ENCODE data around the gene ERI2. TPM values are rescaled to one million over a fixed set of nuclear protein-coding genes. Genes with fewer than 3 reads are reported as not detected.

The ERI2 gene, protein sequence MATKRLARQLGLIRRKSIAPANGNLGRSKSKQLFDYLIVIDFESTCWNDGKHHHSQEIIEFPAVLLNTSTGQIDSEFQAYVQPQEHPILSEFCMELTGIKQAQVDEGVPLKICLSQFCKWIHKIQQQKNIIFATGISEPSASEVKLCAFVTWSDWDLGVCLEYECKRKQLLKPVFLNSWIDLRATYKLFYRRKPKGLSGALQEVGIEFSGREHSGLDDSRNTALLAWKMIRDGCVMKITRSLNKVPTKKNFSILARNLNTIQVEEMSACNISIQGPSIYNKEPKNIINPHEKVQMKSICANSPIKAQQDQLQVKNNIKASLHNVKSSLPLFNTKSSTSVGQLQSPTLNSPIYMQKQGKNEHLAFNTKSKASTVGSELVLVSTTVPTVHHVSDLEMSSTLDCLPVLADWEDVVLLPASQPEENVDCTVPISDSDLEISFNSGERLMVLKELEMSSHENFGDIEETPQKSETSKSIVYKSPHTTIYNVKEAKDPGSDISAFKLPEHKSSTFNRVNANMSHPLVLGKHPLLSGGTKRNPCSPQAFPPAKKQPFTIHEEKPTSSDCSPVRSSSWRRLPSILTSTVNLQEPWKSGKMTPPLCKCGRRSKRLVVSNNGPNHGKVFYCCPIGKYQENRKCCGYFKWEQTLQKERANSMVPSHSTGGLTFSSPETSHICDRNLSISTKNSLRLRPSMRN
- 10 to 100 TPM; 17.4 to 22.2 TPM for total RNA-seq
- 2.3 TPM for polyA plus RNA-seq

DNA sequence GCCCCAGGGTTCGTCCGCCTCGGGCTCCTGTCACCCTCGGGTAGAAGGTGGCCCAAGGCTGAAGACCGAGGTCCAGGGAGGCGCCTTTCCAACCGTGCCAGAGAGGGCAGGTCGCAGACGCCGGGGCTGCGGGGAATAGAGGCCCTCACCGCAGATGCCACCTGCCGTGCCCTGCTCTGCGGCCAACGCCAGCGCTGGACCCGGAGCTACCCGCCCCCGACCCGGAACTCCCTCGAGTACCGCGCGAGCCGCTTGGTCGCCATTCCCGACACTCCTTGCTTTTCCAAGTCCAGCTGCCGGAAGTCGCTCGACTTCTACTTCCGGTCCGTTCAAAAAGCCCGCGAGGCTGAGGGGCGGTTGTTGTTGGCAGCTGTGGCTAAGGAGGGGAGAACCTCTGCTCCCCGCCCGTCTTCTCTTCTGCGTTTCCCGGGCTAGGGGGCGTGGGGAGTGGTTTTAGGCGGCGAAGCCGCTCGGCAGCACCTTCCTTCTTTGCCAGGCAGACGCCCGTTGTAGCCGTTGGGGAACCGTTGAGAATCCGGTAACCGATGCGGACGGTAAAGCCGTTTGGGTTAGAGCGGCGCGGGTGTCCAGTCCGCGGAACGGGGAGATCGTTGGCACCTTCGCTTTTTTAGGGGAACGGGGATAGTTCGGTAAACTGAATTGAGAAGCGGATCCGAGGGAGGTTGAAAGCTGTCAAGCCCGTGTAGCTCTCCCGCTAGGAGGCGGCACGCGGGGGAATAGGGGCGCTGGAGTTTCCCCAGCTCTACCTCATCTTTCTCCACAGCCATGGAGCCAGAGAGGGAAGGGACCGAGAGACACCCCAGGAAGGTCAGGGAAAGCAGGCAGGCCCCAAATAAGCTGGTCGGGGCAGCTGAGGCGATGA lies at the start of gene ERI2, which contains the start of gene REXO5:
Gene ERI2 (minus strand): TSS at position 305 of the 883 bp plus-strand sequence. CDS start 42 bp downstream, at position 263.
Gene REXO5 (plus strand): TSS at position 360 of the 883 bp plus-strand sequence. CDS start 427 bp downstream, at position 787.
- POLR2A ChIA-PET: interaction anchor here (1.2 kb wide), 1 partner anchor 68 kb away, joined by 3 read pairs; no protein-coding TSS in a partner anchor
- peaks cover 0 to 5% (median 0%) of the 10 kb centered on the region in 3 donors for H3K36me3 Mint-ChIP-seq
- CTCF ChIA-PET: interaction anchor here (0.7 to 1.9 kb wide), 7 partner anchors 8 to 102 kb away, joined by 3 to 10 read pairs (median 3); no protein-coding TSS in a partner anchor
- Histone ChIP-seq H3K36me3 (ENCODE audit: insufficient read depth, low read length) (no peaks in the 10 kb centered on the region), H3K4me3 (ENCODE audit: low read length) (peak within 1 kb of the TSS; percentile 93), H3K4me1 (ENCODE audit: insufficient read depth, low read length) (peaks cover 8% of the 10 kb centered on the region), H3K27me3 (ENCODE audit: insufficient read depth, low read length, poor library complexity, severe bottlenecking) (no peaks in the 10 kb centered on the region), H3K9me3 (ENCODE audit: low read length) (no peaks in the 10 kb centered on the region), H3K27ac (ENCODE audit: low read depth, low read length) (peak within 1 kb of the TSS; percentile 84)
- DNase-seq: peak; percentile 59 to 83 (median 67)
- peak within 1 kb of the TSS; percentile 94 to 99 (median 99) for H3K4me3 Mint-ChIP-seq
- no peaks in the 10 kb centered on the region for H3K27me3 Mint-ChIP-seq
- peak within 1 kb of the TSS; percentile 80 to 99 (median 97) for H3K27ac Mint-ChIP-seq
- H3K4me1 Mint-ChIP-seq: peaks cover 16 to 25% (median 24%) of the 10 kb centered on the region in 3 donors
- H3K9me3 Mint-ChIP-seq: no peaks in the 10 kb centered on the region

DNA sequence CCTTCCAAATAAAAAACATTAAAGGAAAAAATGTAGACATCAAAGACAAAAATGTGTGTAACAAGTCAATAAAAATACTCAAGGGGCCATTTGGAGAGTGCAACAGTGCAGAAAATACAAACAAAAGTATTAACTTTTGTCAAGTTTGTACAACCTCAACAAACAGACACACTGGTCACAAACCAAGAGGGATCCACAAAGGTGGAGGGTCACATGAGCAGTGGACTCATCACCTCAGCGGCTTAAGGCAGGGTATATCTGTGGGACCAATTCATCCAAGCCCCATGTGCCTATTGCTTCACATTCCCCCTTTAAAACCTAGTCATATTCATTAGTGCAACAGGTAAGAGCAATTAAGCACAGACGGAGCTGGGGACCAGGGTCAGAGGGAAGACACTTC lies 48.7 kb upstream of the ERI2 start:
- POLR2A ChIA-PET: no interaction called here

DNA sequence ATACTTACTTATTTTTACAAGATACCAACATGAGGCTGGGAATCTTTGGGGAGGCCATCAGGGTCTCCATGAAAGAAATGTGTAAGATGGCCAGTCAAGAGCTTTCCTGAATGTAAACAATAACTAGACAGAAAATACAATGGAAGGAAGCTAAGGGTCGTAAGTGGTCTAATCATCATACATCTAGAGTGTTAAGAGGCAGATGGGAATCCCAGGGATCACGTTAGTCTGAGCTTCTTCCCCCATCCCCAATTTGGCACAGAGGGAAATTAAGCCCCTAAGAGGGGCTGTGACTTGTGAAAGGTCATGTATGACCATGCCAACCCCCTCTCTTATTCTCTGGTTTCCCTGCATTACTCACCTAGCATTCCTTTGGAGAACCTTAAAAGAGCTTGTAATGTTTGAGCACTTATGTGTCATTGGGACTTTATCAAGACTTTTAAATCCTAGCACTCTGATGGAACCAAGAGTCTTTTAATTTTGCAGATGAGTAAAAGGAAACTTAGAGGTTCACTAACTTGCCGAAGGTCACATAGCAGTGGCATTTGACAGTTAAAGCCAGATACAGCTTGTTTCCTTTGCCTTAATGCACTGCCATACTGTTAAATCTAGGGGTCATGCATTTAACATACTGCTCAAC lies 47.8 kb upstream of the ERI2 start:
- POLR2A ChIA-PET: no interaction called here
- Histone ChIP-seq H3K27ac (ENCODE audit: low read depth, low read length) (no peak overlapping the region), H3K27me3 (ENCODE audit: insufficient read depth, low read length, poor library complexity, severe bottlenecking) (no peaks in the 10 kb centered on the region), H3K4me3 (ENCODE audit: low read length) (no peak overlapping the region), H3K9me3 (ENCODE audit: low read length) (no peaks in the 10 kb centered on the region), H3K4me1 (ENCODE audit: insufficient read depth, low read length) (no peaks in the 10 kb centered on the region), H3K36me3 (ENCODE audit: insufficient read depth, low read length) (no peaks in the 10 kb centered on the region)
- Mint-ChIP-seq H3K36me3 (peaks cover 0 to 21% (median 3%) of the 10 kb centered on the region in 3 donors), H3K4me3 (no peak overlapping the region), H3K9me3 (no peaks in the 10 kb centered on the region), H3K4me1 (peaks cover 4 to 6% (median 5%) of the 10 kb centered on the region in 3 donors), H3K27ac (no peak overlapping the region), H3K27me3 (no peaks in the 10 kb centered on the region)
- DNase-seq: no peak
- CTCF ChIA-PET: interaction anchor here (0.9 to 1.8 kb wide), 4 partner anchors 9 to 303 kb away, joined by 3 to 5 read pairs (median 4); no protein-coding TSS in a partner anchor

More for the DNA sequence above, 48.7 kb upstream of the ERI2 start:
- Mint-ChIP-seq H3K4me1 (peaks cover 2 to 3% (median 3%) of the 10 kb centered on the region in 3 donors), H3K27me3 (no peaks in the 10 kb centered on the region), H3K9me3 (no peaks in the 10 kb centered on the region), H3K36me3 (peaks cover 5 to 28% (median 9%) of the 10 kb centered on the region in 3 donors), H3K27ac (no peak overlapping the region), H3K4me3 (no peak overlapping the region)
- Histone ChIP-seq H3K4me3 (ENCODE audit: low read length) (no peak overlapping the region), H3K4me1 (ENCODE audit: insufficient read depth, low read length) (no peaks in the 10 kb centered on the region), H3K36me3 (ENCODE audit: insufficient read depth, low read length) (no peaks in the 10 kb centered on the region), H3K27me3 (ENCODE audit: insufficient read depth, low read length, poor library complexity, severe bottlenecking) (no peaks in the 10 kb centered on the region), H3K27ac (ENCODE audit: low read depth, low read length) (no peak overlapping the region), H3K9me3 (ENCODE audit: low read length) (no peaks in the 10 kb centered on the region)
- CTCF ChIA-PET: interaction anchor here (0.9 to 1.3 kb wide), 2 partner anchors 9 to 302 kb away, joined by 3 read pairs; no protein-coding TSS in a partner anchor
- no peak for DNase-seq

DNA sequence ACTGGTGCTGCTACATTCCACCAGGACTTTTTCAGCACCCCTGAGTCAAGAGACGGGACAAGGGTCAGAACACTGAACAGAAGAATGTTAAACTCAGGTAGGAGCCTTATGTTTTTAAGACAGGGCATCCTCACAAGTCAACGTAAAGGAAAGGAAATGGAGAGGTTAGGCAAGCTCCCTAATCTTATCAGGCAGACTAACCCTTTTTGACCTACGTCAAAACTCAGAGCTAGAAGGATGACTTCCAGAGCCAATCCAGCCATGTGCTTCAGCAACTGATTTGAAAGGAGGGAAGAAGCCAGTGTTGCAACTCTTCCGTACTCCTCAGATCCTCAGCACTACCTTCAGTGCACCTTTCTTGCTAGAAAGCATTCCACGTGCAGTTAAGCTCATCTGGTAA lies 46.9 kb upstream of the ERI2 start:
- H3K9me3 ChIP-seq (ENCODE audit: low read length): no peaks in the 10 kb centered on the region
- ChIA-PET POLR2A (no interaction called here), CTCF (interaction anchor here (1.6 to 1.8 kb wide), 2 partner anchors 8 to 22 kb away, joined by 5 read pairs; no protein-coding TSS in a partner anchor)
- Mint-ChIP-seq H3K4me3 (no peak overlapping the region), H3K4me1 (peaks cover 4 to 6% (median 5%) of the 10 kb centered on the region in 3 donors), H3K9me3 (no peaks in the 10 kb centered on the region), H3K27me3 (no peaks in the 10 kb centered on the region), H3K27ac (no peak overlapping the region), H3K36me3 (peaks cover 0 to 18% (median 1%) of the 10 kb centered on the region in 3 donors)
- H3K4me1 ChIP-seq (ENCODE audit: insufficient read depth, low read length): no peaks in the 10 kb centered on the region
- no peaks in the 10 kb centered on the region for H3K36me3 ChIP-seq (ENCODE audit: insufficient read depth, low read length)
- no peak for DNase-seq
- no peaks in the 10 kb centered on the region for H3K27me3 ChIP-seq (ENCODE audit: insufficient read depth, low read length, poor library complexity, severe bottlenecking)
- H3K27ac ChIP-seq (ENCODE audit: low read depth, low read length): no peak overlapping the region
- no peak overlapping the region for H3K4me3 ChIP-seq (ENCODE audit: low read length)

DNA sequence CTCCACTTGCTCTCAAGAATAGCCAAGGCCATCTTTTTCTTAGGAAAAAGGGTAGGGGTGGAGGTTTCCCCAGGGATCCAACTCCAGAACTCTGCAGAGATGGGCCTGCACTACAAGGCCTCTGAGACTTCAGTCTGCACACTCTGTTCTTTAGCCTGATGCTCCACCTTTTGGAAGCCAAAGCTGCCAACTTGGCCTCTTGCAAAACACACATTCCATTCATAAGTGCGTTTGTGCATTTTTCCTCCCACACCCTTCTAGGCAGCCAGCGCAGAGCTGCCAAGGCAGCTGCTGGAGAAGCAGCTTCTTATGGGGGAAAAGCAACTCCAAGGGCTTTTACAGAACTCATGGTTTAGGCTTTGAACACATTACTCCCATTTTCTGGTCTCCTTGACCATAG lies 45.3 kb upstream of the ERI2 start:
- Mint-ChIP-seq H3K27me3 (no peaks in the 10 kb centered on the region), H3K4me1 (peaks cover 4 to 6% (median 5%) of the 10 kb centered on the region in 3 donors), H3K9me3 (no peaks in the 10 kb centered on the region), H3K27ac (no peak overlapping the region), H3K36me3 (peaks cover 0 to 13% (median 1%) of the 10 kb centered on the region in 3 donors), H3K4me3 (no peak overlapping the region)
- H3K27me3 ChIP-seq (ENCODE audit: insufficient read depth, low read length, poor library complexity, severe bottlenecking): no peaks in the 10 kb centered on the region
- no peaks in the 10 kb centered on the region for H3K9me3 ChIP-seq (ENCODE audit: low read length)
- H3K4me1 ChIP-seq (ENCODE audit: insufficient read depth, low read length): no peaks in the 10 kb centered on the region
- H3K36me3 ChIP-seq (ENCODE audit: insufficient read depth, low read length): no peaks in the 10 kb centered on the region
- no peak for DNase-seq
- H3K4me3 ChIP-seq (ENCODE audit: low read length): no peak overlapping the region
- H3K27ac ChIP-seq (ENCODE audit: low read depth, low read length): no peak overlapping the region
- ChIA-PET CTCF (interaction anchor here (1.4 to 4.4 kb wide), 6 partner anchors 13 to 251 kb away, joined by 4 to 22 read pairs (median 7); no protein-coding TSS in a partner anchor), POLR2A (no interaction called here)

DNA sequence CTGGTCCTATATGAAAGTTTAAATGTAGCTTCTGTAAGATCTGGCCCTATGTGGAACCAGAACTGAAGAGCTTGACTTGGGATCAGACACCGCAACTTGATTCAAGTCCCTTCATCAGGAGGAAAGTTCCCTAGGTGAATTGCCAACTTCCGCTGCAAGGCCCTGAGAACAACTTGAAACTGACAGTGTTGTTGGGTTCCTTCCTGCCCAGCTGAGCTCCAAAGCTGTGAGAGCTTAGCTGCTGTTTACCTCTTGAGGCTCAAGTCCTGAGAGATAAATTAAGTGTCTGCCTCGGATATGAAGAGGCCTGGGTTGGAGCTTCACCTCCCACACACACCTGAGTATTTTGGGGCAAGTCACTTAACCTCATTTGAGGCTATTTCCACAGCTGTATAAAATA lies 44.7 kb upstream of the ERI2 start:
- Histone ChIP-seq H3K9me3 (ENCODE audit: low read length) (no peaks in the 10 kb centered on the region), H3K27ac (ENCODE audit: low read depth, low read length) (no peak overlapping the region), H3K36me3 (ENCODE audit: insufficient read depth, low read length) (no peaks in the 10 kb centered on the region), H3K4me1 (ENCODE audit: insufficient read depth, low read length) (no peaks in the 10 kb centered on the region), H3K4me3 (ENCODE audit: low read length) (no peak overlapping the region), H3K27me3 (ENCODE audit: insufficient read depth, low read length, poor library complexity, severe bottlenecking) (no peaks in the 10 kb centered on the region)
- ChIA-PET CTCF (interaction anchor here (0.8 to 4.4 kb wide), 10 partner anchors 13 to 251 kb away, joined by 3 to 22 read pairs (median 6); no protein-coding TSS in a partner anchor), POLR2A (no interaction called here)
- Mint-ChIP-seq H3K27ac (no peak overlapping the region), H3K36me3 (peaks cover 0 to 11% (median 1%) of the 10 kb centered on the region in 3 donors), H3K4me3 (no peak overlapping the region), H3K9me3 (no peaks in the 10 kb centered on the region), H3K27me3 (no peaks in the 10 kb centered on the region), H3K4me1 (peaks cover 4 to 7% (median 5%) of the 10 kb centered on the region in 3 donors)
- DNase-seq: no peak
